Measurements from ENCODE around the gene FMNL2. TPM values are rescaled to one million over a fixed set of nuclear protein-coding genes. Genes with fewer than 3 reads are reported as not detected.

The FMNL2 gene
- total and polyA plus RNA-seq, 4 donors: 18.8 to 81.4 (median 38.4) TPM

GRCh38 chr2:152632736-152633135 is 297.8 kb downstream of the FMNL2 start:
- 98% methylated on average over 3 of the region's 3 CpGs for WGBS, 2 donors
- TF ChIP-seq, protein P1, sequence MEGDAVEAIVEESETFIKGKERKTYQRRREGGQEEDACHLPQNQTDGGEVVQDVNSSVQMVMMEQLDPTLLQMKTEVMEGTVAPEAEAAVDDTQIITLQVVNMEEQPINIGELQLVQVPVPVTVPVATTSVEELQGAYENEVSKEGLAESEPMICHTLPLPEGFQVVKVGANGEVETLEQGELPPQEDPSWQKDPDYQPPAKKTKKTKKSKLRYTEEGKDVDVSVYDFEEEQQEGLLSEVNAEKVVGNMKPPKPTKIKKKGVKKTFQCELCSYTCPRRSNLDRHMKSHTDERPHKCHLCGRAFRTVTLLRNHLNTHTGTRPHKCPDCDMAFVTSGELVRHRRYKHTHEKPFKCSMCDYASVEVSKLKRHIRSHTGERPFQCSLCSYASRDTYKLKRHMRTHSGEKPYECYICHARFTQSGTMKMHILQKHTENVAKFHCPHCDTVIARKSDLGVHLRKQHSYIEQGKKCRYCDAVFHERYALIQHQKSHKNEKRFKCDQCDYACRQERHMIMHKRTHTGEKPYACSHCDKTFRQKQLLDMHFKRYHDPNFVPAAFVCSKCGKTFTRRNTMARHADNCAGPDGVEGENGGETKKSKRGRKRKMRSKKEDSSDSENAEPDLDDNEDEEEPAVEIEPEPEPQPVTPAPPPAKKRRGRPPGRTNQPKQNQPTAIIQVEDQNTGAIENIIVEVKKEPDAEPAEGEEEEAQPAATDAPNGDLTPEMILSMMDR (IDR thresholded peaks at IDR 0.05; ENCODE audit: control extremely low read depth, extremely low read depth): no peak
- H3K36me3 ChIP-seq (ENCODE audit: control insufficient read depth in 4 of 4, insufficient read depth in 4 of 4, low read length in 4 of 4): peaks cover 24 to 35% (median 26%) of the 10 kb centered on the region in 4 donors
- no peak overlapping the region for H3K4me3 ChIP-seq
- no peak for ATAC-seq (ENCODE audit: insufficient read depth, low FRiP score)
- no peak overlapping the region for H3K27ac ChIP-seq (ENCODE audit: low read depth in 1 of 2, low read length in 1 of 2)
- H3K9ac ChIP-seq (ENCODE audit: insufficient read depth in 1 of 2, low read length in 2 of 2): no peak overlapping the region
- no peak for DNase-seq
- H3K4me1 ChIP-seq (ENCODE audit: control insufficient read depth in 5 of 5, insufficient read depth in 5 of 5, low read length in 5 of 5): no peaks in the 10 kb centered on the region
- no peaks in the 10 kb centered on the region for H3K27me3 ChIP-seq (ENCODE audit: control insufficient read depth in 3 of 3, insufficient read depth in 3 of 3, low read length in 2 of 3)
- peaks cover 0 to 1% (median 0%) of the 10 kb centered on the region in 4 donors for H3K9me3 ChIP-seq (ENCODE audit: control insufficient read depth in 4 of 4, insufficient read depth in 3 of 4, low read length in 3 of 4)

GRCh38 chr2:152635635-152636298 is 300.8 kb downstream of the FMNL2 start:
- no peak overlapping the region for H3K4me3 ChIP-seq
- no peaks in the 10 kb centered on the region for H3K4me1 ChIP-seq (ENCODE audit: control insufficient read depth in 5 of 5, insufficient read depth in 5 of 5, low read length in 5 of 5)
- peaks cover 23 to 46% (median 38%) of the 10 kb centered on the region in 4 donors for H3K36me3 ChIP-seq (ENCODE audit: control insufficient read depth in 4 of 4, insufficient read depth in 4 of 4, low read length in 4 of 4)
- H3K9me3 ChIP-seq (ENCODE audit: control insufficient read depth in 4 of 4, insufficient read depth in 3 of 4, low read length in 3 of 4): peaks cover 0 to 1% (median 0%) of the 10 kb centered on the region in 4 donors
- H3K27me3 ChIP-seq (ENCODE audit: control insufficient read depth in 3 of 3, insufficient read depth in 3 of 3, low read length in 2 of 3): no peaks in the 10 kb centered on the region
- WGBS, 2 donors: 30 to 38% methylated on average over 5 of the region's 5 CpGs
- TF ChIP-seq, protein P1 (IDR thresholded peaks at IDR 0.05; ENCODE audit: control extremely low read depth, extremely low read depth): peak; percentile 48
- ATAC-seq (ENCODE audit: insufficient read depth, low FRiP score) (no peak), DNase-seq (peak; percentile 65 to 68 (median 66))
- no peak overlapping the region for H3K9ac ChIP-seq (ENCODE audit: insufficient read depth in 1 of 2, low read length in 2 of 2)
- no peak overlapping the region for H3K27ac ChIP-seq (ENCODE audit: low read depth in 1 of 2, low read length in 1 of 2)

GRCh38 chr2:152637251-152637650 is 302.3 kb downstream of the FMNL2 start:
- Histone ChIP-seq H3K4me1 (ENCODE audit: control insufficient read depth in 5 of 5, insufficient read depth in 5 of 5, low read length in 5 of 5) (no peaks in the 10 kb centered on the region), H3K36me3 (ENCODE audit: control insufficient read depth in 4 of 4, insufficient read depth in 4 of 4, low read length in 4 of 4) (peaks cover 21 to 49% (median 35%) of the 10 kb centered on the region in 4 donors), H3K9me3 (ENCODE audit: control insufficient read depth in 4 of 4, insufficient read depth in 3 of 4, low read length in 3 of 4) (peaks cover 0 to 1% (median 0%) of the 10 kb centered on the region in 4 donors), H3K4me3 (no peak overlapping the region), H3K9ac (ENCODE audit: insufficient read depth in 1 of 2, low read length in 2 of 2) (no peak overlapping the region), H3K27ac (ENCODE audit: low read depth in 1 of 2, low read length in 1 of 2) (no peak overlapping the region), H3K27me3 (ENCODE audit: control insufficient read depth in 3 of 3, insufficient read depth in 3 of 3, low read length in 2 of 3) (no peaks in the 10 kb centered on the region)
- ATAC-seq (ENCODE audit: insufficient read depth, low FRiP score) (no peak), DNase-seq (no peak)
- TF ChIP-seq, protein P1 (IDR thresholded peaks at IDR 0.05; ENCODE audit: control extremely low read depth, extremely low read depth): no peak
- 69 to 92% methylated on average over 7 of the region's 7 CpGs for WGBS, 2 donors
